BJ (cell line): ENCODE results near the gene CASKIN1. TPM values are rescaled to one million over a fixed set of nuclear protein-coding genes. Genes with fewer than 3 reads are reported as not detected.

Experiments
- CTCF ChIA-PET: fragments of 350-600 bp; formaldehyde crosslinking; extraction: SDS; loops from one replicate; lab custom pipeline; 2021; ENCODE audit warnings: antibody characterized with exemption, inconsistent platforms; lab: Yijun Ruan, JAX
- POLR2A ChIA-PET: fragments of 300-600 bp; sonication (Branson Sonifier 250); formaldehyde crosslinking; extraction: SDS; loops from one replicate; lab custom pipeline; 2021; ENCODE audit warnings: antibody characterized with exemption; lab: Charles Lee
- DNase-seq: peaks from one replicate; pipeline ENCODE4 v3.0.0-alpha.2; 2011; ENCODE audit warnings: low read depth
- H3K27me3 ChIP-seq: 2 replicates; pipeline ENCODE4 v1.6.0; 2011; ENCODE audit warnings: low read length; ENCODE audit not compliant: control insufficient read depth, insufficient read depth
- H3K36me3 ChIP-seq: 2 replicates; pipeline ENCODE4 v1.5.1; 2011; ENCODE audit warnings: low read length; ENCODE audit not compliant: control insufficient read depth, insufficient read depth
- H3K4me3 ChIP-seq: 2 replicates; pipeline ENCODE4 v1.5.1; 2011; ENCODE audit warnings: low read depth, mild to moderate bottlenecking, control low read depth, low read length
- polyA plus RNA-seq: library from polyadenylated mRNA; depleted of rRNA; stranded (reverse); fragments of >200 nt; gene quantifications from 2 replicates; pipeline ENCODE4 v1.2.3, GENCODE V29; 2011
- TF ChIP-seq, protein P1 (sequence below): IDR thresholded peaks from 2 replicates; pipeline ENCODE4 v1.5.1; 2011; ENCODE audit warnings: low read depth, mild to moderate bottlenecking, control low read depth, inconsistent platforms, low read length, moderate library complexity; ENCODE audit not compliant: insufficient read depth

The CASKIN1 gene
- polyA plus RNA-seq, 1 experiment = 0.01 TPM

DNA sequence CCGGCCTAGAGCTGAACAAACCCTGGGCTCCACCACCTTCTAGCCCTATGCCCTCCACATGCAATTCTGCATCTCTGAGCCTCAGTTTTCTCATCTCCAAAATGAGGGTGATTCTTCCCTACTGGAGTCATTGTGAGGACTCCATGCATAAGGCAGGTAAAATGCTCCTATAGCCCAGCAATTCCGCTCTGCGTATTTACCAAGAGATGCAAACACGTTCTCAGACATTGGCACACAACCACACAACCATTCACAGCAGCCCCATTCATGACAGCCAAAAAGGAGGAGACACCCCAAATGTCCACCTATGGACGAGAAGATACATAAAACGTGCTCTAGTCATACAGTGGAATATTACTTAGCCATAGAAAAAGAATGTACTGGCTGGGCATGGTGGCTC is 3.9 kb upstream of the CASKIN1 start:
- peaks cover 19% of the 10 kb centered on the region for H3K27me3 ChIP-seq
- no peak for DNase-seq
- TF ChIP-seq, protein P1, sequence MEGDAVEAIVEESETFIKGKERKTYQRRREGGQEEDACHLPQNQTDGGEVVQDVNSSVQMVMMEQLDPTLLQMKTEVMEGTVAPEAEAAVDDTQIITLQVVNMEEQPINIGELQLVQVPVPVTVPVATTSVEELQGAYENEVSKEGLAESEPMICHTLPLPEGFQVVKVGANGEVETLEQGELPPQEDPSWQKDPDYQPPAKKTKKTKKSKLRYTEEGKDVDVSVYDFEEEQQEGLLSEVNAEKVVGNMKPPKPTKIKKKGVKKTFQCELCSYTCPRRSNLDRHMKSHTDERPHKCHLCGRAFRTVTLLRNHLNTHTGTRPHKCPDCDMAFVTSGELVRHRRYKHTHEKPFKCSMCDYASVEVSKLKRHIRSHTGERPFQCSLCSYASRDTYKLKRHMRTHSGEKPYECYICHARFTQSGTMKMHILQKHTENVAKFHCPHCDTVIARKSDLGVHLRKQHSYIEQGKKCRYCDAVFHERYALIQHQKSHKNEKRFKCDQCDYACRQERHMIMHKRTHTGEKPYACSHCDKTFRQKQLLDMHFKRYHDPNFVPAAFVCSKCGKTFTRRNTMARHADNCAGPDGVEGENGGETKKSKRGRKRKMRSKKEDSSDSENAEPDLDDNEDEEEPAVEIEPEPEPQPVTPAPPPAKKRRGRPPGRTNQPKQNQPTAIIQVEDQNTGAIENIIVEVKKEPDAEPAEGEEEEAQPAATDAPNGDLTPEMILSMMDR = no peak
- no peaks in the 10 kb centered on the region for H3K36me3 ChIP-seq
- no peak overlapping the region for H3K4me3 ChIP-seq
- ChIA-PET CTCF (no interaction called here), POLR2A (no interaction called here)

DNA sequence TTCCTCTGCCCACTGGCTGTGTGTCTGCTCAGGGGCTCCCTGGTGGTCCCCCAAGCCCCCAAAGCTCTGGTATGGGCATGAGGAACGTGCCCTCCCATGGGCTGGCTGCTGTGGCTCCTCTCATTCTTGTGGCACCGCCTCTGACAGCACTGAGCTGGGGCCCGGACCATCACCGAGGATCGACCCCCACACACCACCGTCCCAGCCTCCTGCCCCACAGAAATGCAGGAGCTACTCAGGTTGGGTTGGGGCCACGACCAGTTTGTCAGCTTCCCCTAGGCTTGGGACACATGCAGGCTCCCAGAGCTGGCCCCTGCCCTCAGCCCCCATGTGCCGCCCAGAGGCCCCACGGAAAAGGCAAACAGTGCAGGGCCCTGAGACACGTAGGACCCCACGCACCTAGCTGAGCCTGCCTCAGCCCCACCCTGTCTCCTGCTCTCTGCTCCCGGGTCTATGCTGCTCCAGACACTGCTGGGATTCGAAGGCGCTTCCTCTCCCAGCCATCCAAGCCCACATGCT is 3.3 kb upstream of the CASKIN1 start:
- Histone ChIP-seq H3K27me3 (peaks cover 25% of the 10 kb centered on the region), H3K36me3 (no peaks in the 10 kb centered on the region), H3K4me3 (no peak overlapping the region)
- ChIA-PET CTCF (interaction anchor here (0.7 to 1.3 kb wide), 2 partner anchors 52 to 302 kb away, joined by 3 read pairs; no protein-coding TSS in a partner anchor), POLR2A (no interaction called here)
- TF ChIP-seq, protein P1 = no peak
- DNase-seq = no peak

DNA sequence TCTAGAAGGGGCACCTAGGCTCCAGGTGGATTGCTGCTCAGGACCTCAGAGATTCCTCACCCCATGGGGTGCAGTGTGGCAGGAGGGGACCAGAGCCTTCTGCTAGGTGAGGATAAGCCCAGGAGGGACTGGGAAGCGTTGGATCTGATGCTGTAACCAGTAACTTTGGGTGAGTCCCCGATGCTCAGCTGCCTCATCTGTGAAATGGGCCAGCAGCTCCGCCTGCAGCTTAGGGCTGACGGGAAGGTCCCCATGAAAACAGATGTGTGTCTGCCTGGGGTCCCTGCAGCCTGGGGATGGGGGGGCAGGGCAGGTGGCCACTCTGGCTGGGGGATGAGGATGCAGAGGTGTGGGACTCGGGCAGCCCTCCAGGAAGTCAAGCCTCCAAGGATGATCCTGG is 2.7 kb upstream of the CASKIN1 start:
- POLR2A ChIA-PET = no interaction called here
- no peaks in the 10 kb centered on the region for H3K36me3 ChIP-seq
- H3K27me3 ChIP-seq = peaks cover 28% of the 10 kb centered on the region
- TF ChIP-seq, protein P1 = no peak
- CTCF ChIA-PET = interaction anchor here (1.3 kb wide), 1 partner anchor 302 kb away, joined by 3 read pairs; no protein-coding TSS in a partner anchor
- no peak for DNase-seq
- H3K4me3 ChIP-seq = no peak overlapping the region

DNA sequence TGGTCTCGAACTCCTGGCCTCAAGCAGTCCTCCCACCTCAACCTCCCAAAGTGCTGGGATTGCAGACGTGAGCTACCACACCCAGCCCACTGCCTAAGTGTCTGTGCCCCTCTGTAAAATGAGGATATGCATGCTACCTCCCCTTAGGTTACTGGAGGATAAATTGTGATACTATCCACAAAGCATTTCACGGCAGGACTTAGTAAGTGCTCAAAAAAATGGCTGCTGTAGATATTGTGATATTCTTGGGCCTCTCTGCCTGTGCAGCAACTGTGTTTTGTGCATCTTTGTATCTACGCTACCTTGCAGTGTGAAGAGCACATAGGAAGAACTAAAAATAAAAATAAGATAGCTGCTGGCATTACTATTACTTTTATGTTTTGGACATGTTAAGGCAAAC is 1.9 kb upstream of the CASKIN1 start:
- H3K36me3 ChIP-seq = no peaks in the 10 kb centered on the region
- TF ChIP-seq, protein P1 = no peak
- ChIA-PET POLR2A (no interaction called here), CTCF (interaction anchor here (1.3 kb wide), 1 partner anchor 303 kb away, joined by 3 read pairs; no protein-coding TSS in a partner anchor)
- DNase-seq = no peak
- H3K4me3 ChIP-seq = no peak overlapping the region
- H3K27me3 ChIP-seq = peaks cover 31% of the 10 kb centered on the region

DNA sequence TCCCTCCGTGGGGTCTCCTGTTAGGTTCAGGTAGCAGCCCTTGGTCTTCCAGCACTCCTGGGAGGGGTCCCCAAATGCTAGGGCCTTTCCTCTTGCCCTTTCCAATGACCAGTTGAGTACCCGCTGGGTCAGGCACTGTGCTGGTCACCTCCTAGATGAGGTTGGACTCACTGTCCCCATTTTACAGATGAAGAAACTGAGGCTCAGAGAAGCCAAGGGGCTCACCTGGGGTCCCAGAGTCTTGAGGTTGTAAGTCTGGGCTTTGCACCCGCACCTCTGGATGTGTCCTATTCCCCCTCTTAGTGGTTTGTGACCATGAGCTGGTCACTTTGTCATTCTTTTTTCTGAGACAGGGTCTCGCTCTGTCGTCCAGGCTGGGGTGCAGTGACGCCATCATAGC is 1.4 kb upstream of the CASKIN1 start:
- Histone ChIP-seq H3K36me3 (no peaks in the 10 kb centered on the region), H3K4me3 (no peak overlapping the region), H3K27me3 (peaks cover 31% of the 10 kb centered on the region)
- DNase-seq = no peak
- ChIA-PET CTCF (no interaction called here), POLR2A (no interaction called here)
- TF ChIP-seq, protein P1 = no peak
